HepG2 (cell line): Measurements from ENCODE around the gene ADAMTSL4. TPM values are rescaled to one million over a fixed set of nuclear protein-coding genes. Genes with fewer than 3 reads are reported as not detected.

Source experiments
- ADNP ChIP-seq: sonication (generic); formaldehyde crosslinking; IDR thresholded peaks from 2 replicates; pipeline ENCODE4 v1.4.0; 2020; ENCODE audit warnings: missing genetic modification reagents
- CEBPB ChIP-seq: IDR thresholded peaks from 2 replicates; pipeline ENCODE4 v1.6.1; 2011; ENCODE audit warnings: low read depth, low read length, improper control_type of control experiment, borderline replicate concordance
- EZH2 ChIP-seq: conservative IDR thresholded peaks from 2 replicates; pipeline ENCODE4 v1.6.1; 2012; ENCODE audit warnings: mild to moderate bottlenecking, low read depth, low read length, moderate library complexity
- GFI1 ChIP-seq: sonication (generic); formaldehyde crosslinking; IDR thresholded peaks from 2 replicates; pipeline ENCODE4 v1.5.0; 2020; ENCODE audit warnings: missing genetic modification reagents, mild to moderate bottlenecking, borderline replicate concordance
- HOXA7 ChIP-seq: sonication (generic); formaldehyde crosslinking; IDR thresholded peaks from 2 replicates; pipeline ENCODE4 v1.8.1; 2022; ENCODE audit warnings: mild to moderate bottlenecking, missing genetic modification reagents, moderate library complexity
- HOXA9 ChIP-seq: sonication (generic); formaldehyde crosslinking; IDR thresholded peaks from 2 replicates; pipeline ENCODE4 v1.8.1; 2022; ENCODE audit warnings: missing genetic modification reagents, mild to moderate bottlenecking, moderate library complexity, borderline replicate concordance
- MED1 ChIP-seq: sonication (generic); formaldehyde crosslinking; IDR thresholded peaks from 2 replicates; pipeline ENCODE4 v1.4.0; 2020; ENCODE audit warnings: missing genetic modification reagents
- SPEN ChIP-seq: sonication (generic); formaldehyde crosslinking; IDR thresholded peaks from 2 replicates; pipeline ENCODE4 v1.5.1; 2020; ENCODE audit warnings: low read depth, mild to moderate bottlenecking, missing genetic modification reagents
- ZFX ChIP-seq: sonication (generic); formaldehyde crosslinking; IDR thresholded peaks from 2 replicates; pipeline ENCODE4 v1.4.0; 2020; ENCODE audit warnings: mild to moderate bottlenecking, low read depth, missing genetic modification reagents, moderate library complexity
- ZNF235 ChIP-seq: sonication (generic); formaldehyde crosslinking; IDR thresholded peaks from 2 replicates; pipeline ENCODE4 v1.8.1; 2023; ENCODE audit warnings: mild to moderate bottlenecking, missing genetic modification reagents, borderline replicate concordance
- ZNF431 ChIP-seq: sonication (generic); formaldehyde crosslinking; IDR thresholded peaks from 2 replicates; pipeline ENCODE4 v1.9.0; 2022; ENCODE audit warnings: missing genetic modification reagents, low read depth, mild to moderate bottlenecking, borderline replicate concordance
- ZNF569 ChIP-seq: sonication (generic); formaldehyde crosslinking; IDR thresholded peaks from 2 replicates; pipeline ENCODE4 v1.5.0; 2020; ENCODE audit warnings: mild to moderate bottlenecking, missing genetic modification reagents, moderate library complexity, borderline replicate concordance
- ZNF589 ChIP-seq: sonication (generic); formaldehyde crosslinking; conservative IDR thresholded peaks from 2 replicates; pipeline ENCODE4 v1.8.0; 2022; ENCODE audit warnings: mild to moderate bottlenecking, moderate library complexity, missing genetic modification reagents
- ZNF839 ChIP-seq: sonication (generic); formaldehyde crosslinking; IDR thresholded peaks from 2 replicates; pipeline ENCODE4 v1.4.0; 2020; ENCODE audit warnings: missing genetic modification reagents, mild to moderate bottlenecking, borderline replicate concordance
- ZSCAN22 ChIP-seq: sonication (generic); formaldehyde crosslinking; IDR thresholded peaks from 2 replicates; pipeline ENCODE4 v1.4.0; 2020; ENCODE audit warnings: mild to moderate bottlenecking, missing genetic modification reagents
- polyA plus RNA-seq, 8 experiments: library from polyadenylated mRNA; depleted of rRNA in 3 of 8; stranded (reverse) in 7 of 8; unstranded in 1 of 8; fragments of >200 nt; fragmentation: Illumina TruSeq in 4 of 8; extraction: Trizol in 4 of 8; gene quantifications; 2 replicates each; pipeline versions ENCODE4 v1.2.1 to v1.2.3, GENCODE V29; 2011 to 2016; ENCODE audit warnings: low read depth in 4 of 8, missing spikeins in 1 of 8, mixed read lengths in 1 of 8; ENCODE audit not compliant: insufficient read depth in 1 of 8
- total RNA-seq, 5 experiments: library from RNA; depleted of rRNA; stranded (reverse); fragments of >200 nt; fragmentation: Illumina TruSeq; extraction: Trizol; gene quantifications; 2 replicates each; pipeline ENCODE4 v1.2.3, GENCODE V29; 2016; ENCODE audit warnings: low read depth in 1 of 5
- TF ChIP-seq, protein P1 (sequence below): IDR thresholded peaks from 2 replicates; pipeline ENCODE4 v1.6.1; 2016; ENCODE audit warnings: missing genetic modification reagents, missing compliant biosample characterization
- TF ChIP-seq, protein P2 (sequence below): IDR thresholded peaks from 2 replicates; pipeline ENCODE4 v1.6.1; 2012; ENCODE audit warnings: inconsistent platforms
- TF ChIP-seq, protein P3 (sequence below): sonication (generic); formaldehyde crosslinking; conservative IDR thresholded peaks from 2 replicates; pipeline ENCODE4 v1.8.0; 2022; ENCODE audit warnings: missing genetic modification reagents
- TF ChIP-seq, protein P4 (sequence below): IDR thresholded peaks from 2 replicates; pipeline ENCODE4 v1.6.1; 2012; ENCODE audit warnings: low read length, improper control_type of control experiment

ADAMTSL4 gene
- total and polyA plus RNA-seq, 2 of the 13 experiments (the other 11 are each of a cell fraction or from before 2014, with no cell fraction given) = 3.9 to 16.4 TPM

DNA sequence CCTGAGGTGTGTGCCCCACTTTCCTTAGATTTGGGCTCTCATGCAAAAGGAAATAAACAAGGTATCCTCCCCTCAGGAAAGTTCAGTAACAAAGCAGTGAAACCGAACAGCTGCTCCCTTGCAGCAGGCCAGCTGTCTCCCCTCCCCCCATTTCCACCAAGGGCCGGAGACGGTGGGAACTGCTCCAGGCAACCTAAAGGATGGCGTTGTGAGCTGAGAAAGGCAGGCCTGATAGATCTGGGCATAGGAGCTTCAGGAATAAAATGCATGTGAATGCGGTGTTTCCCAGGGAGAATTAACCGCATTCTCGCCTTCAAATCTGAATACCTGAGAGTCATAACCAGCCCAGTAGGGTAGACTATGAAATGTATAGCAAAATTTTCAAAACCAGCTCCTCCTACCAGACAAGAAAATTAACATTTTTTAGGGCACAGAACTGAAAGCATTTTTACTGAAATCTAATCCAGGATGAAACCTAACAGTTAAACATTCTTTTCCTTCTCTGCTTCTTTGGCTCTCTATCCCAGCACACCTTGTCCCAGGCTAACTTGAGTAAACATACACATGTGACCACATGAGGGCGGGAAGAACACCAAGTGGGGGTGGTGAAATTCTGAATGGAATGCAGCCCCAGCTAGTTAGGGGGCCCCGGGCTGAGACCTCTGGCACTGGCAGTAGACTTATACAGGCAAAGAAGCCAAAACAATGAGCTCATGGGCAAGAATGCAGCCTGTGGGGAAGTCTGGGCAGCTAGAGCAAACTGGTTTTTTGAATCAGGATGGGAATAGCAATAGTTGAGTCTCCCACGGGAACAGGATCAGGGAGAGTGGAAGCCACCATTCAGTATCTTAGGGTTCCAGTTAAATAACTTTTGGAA is 18.7 kb downstream of the ADAMTSL4 start (continued):
- TF ChIP-seq HOXA7 (CRISPR knock-in tag) (no peak), ADNP (CRISPR knock-in tag) (no peak), ZSCAN22 (no peak), ZFX (CRISPR knock-in tag) (peak; percentile 22; the same call in 1 of the 2 replicates), GFI1 (CRISPR knock-in tag) (peak; percentile 36), ZNF839 (no peak), SPEN (CRISPR knock-in tag) (no peak), CEBPB (no peak), ZNF235 (no peak), EZH2 (no peak), ZNF569 (CRISPR knock-in tag) (no peak), MED1 (CRISPR knock-in tag) (peak; percentile 73), HOXA9 (CRISPR knock-in tag) (no peak), ZNF589 (CRISPR knock-in tag) (no peak), ZNF431 (no peak)
- TF ChIP-seq, protein P1, sequence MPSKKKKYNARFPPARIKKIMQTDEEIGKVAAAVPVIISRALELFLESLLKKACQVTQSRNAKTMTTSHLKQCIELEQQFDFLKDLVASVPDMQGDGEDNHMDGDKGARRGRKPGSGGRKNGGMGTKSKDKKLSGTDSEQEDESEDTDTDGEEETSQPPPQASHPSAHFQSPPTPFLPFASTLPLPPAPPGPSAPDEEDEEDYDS (CRISPR knock-in tag) = no peak
- TF ChIP-seq, protein P2, sequence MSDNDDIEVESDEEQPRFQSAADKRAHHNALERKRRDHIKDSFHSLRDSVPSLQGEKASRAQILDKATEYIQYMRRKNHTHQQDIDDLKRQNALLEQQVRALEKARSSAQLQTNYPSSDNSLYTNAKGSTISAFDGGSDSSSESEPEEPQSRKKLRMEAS = peak; percentile 78
- TF ChIP-seq, protein P3, sequence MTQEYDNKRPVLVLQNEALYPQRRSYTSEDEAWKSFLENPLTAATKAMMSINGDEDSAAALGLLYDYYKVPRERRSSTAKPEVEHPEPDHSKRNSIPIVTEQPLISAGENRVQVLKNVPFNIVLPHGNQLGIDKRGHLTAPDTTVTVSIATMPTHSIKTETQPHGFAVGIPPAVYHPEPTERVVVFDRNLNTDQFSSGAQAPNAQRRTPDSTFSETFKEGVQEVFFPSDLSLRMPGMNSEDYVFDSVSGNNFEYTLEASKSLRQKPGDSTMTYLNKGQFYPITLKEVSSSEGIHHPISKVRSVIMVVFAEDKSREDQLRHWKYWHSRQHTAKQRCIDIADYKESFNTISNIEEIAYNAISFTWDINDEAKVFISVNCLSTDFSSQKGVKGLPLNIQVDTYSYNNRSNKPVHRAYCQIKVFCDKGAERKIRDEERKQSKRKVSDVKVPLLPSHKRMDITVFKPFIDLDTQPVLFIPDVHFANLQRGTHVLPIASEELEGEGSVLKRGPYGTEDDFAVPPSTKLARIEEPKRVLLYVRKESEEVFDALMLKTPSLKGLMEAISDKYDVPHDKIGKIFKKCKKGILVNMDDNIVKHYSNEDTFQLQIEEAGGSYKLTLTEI (CRISPR knock-in tag) = no peak
- TF ChIP-seq, protein P4, sequence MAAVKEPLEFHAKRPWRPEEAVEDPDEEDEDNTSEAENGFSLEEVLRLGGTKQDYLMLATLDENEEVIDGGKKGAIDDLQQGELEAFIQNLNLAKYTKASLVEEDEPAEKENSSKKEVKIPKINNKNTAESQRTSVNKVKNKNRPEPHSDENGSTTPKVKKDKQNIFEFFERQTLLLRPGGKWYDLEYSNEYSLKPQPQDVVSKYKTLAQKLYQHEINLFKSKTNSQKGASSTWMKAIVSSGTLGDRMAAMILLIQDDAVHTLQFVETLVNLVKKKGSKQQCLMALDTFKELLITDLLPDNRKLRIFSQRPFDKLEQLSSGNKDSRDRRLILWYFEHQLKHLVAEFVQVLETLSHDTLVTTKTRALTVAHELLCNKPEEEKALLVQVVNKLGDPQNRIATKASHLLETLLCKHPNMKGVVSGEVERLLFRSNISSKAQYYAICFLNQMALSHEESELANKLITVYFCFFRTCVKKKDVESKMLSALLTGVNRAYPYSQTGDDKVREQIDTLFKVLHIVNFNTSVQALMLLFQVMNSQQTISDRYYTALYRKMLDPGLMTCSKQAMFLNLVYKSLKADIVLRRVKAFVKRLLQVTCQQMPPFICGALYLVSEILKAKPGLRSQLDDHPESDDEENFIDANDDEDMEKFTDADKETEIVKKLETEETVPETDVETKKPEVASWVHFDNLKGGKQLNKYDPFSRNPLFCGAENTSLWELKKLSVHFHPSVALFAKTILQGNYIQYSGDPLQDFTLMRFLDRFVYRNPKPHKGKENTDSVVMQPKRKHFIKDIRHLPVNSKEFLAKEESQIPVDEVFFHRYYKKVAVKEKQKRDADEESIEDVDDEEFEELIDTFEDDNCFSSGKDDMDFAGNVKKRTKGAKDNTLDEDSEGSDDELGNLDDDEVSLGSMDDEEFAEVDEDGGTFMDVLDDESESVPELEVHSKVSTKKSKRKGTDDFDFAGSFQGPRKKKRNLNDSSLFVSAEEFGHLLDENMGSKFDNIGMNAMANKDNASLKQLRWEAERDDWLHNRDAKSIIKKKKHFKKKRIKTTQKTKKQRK = no peak
